ENCODE measurements around the gene PKP3. TPM values are rescaled to one million over a fixed set of nuclear protein-coding genes. Genes with fewer than 3 reads are reported as not detected.

The PKP3 gene
- total and polyA plus RNA-seq, 3 experiments from 2014 or later = 1.1 TPM; not detected in 2

DNA sequence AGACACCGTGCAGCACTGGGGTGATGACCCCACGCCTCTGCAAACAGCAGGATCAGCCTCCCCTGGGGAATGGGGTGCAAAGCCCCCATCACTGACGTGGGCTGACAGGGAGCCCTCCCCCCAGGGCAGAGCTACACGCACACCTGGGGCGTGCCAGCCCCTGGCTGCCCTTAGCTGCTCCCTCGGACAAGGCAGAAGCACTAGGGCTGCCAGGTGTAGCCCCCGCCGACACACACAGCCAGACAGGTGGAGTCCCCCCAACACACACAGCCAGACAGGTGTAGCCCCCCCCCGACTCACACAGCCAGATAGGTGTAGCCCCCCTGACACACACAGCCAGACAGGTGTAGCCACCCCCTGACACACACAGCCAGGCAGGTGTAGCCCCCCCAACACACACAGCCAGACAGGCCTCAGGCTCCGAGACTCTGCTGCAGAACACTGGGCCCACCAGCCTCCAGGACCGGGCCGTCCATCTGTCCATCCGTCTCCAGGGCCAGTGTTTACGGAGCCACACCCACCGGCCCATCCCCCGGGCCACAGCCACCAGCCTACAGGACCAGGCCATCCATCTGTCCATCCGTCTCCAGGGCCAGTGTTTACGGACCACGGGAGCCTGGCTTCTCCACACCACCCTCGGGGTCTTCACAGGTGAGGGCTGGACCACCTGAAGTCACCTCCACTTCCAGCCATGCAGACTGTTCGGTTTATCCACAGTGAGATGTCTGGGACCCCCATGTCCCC is 44.3 kb downstream of the PKP3 start:
- peaks cover 32% of the 10 kb centered on the region for H3K4me1 ChIP-seq (ENCODE audit: insufficient read depth, low read length)
- no peaks in the 10 kb centered on the region for H3K27me3 Mint-ChIP-seq

GRCh38 chr11:439315-440064 is 45.5 kb downstream of the PKP3 start:
- Histone ChIP-seq H3K27ac (ENCODE audit: low read depth, low read length) (no peak overlapping the region), H3K27me3 (ENCODE audit: insufficient read depth, low read length, poor library complexity, severe bottlenecking) (no peaks in the 10 kb centered on the region), H3K4me1 (ENCODE audit: insufficient read depth, low read length) (peaks cover 32% of the 10 kb centered on the region), H3K9me3 (ENCODE audit: low read length) (no peaks in the 10 kb centered on the region), H3K4me3 (ENCODE audit: low read length) (no peak overlapping the region), H3K36me3 (ENCODE audit: insufficient read depth, low read length) (no peaks in the 10 kb centered on the region)
- Mint-ChIP-seq H3K9me3 (no peaks in the 10 kb centered on the region), H3K27me3 (peaks cover 0 to 2% of the 10 kb centered on the region in 2 donors), H3K36me3 (peaks cover 0 to 2% (median 1%) of the 10 kb centered on the region in 3 donors), H3K4me1 (peaks cover 15 to 46% (median 26%) of the 10 kb centered on the region in 3 donors), H3K27ac (peak overlapping the region in 2 of 8 donors; percentile 63 to 68), H3K4me3 (peak overlapping the region in 6 of 7 donors; percentile 6 to 64 (median 32))
- CTCF ChIA-PET = interaction anchor here (0.9 to 3.4 kb wide), 7 partner anchors 10 to 189 kb away, joined by 3 to 21 read pairs (median 3); partner anchors contain the start of gene PTDSS2
- POLR2A ChIA-PET = interaction anchor here (0.6 kb wide), 1 partner anchor 8 kb away, joined by 3 read pairs; no protein-coding TSS in a partner anchor
- DNase-seq = no peak

More for the DNA sequence above, 44.3 kb downstream of the PKP3 start:
- H3K36me3 Mint-ChIP-seq = peaks cover 0 to 2% (median 1%) of the 10 kb centered on the region in 3 donors
- peak overlapping the region in 1 of 7 donors; percentile 11 for H3K4me3 Mint-ChIP-seq
- H3K9me3 Mint-ChIP-seq = no peaks in the 10 kb centered on the region
- no peaks in the 10 kb centered on the region for H3K36me3 ChIP-seq (ENCODE audit: insufficient read depth, low read length)
- H3K27ac ChIP-seq (ENCODE audit: low read depth, low read length) = no peak overlapping the region
- no peak overlapping the region for H3K27ac Mint-ChIP-seq
- CTCF ChIA-PET = interaction anchor here (0.9 to 3.4 kb wide), 2 partner anchors 11 to 31 kb away, joined by 3 to 21 read pairs; partner anchors contain the start of gene PTDSS2
- peaks cover 15 to 46% (median 26%) of the 10 kb centered on the region in 3 donors for H3K4me1 Mint-ChIP-seq
- no peaks in the 10 kb centered on the region for H3K27me3 ChIP-seq (ENCODE audit: insufficient read depth, low read length, poor library complexity, severe bottlenecking)
- no peaks in the 10 kb centered on the region for H3K9me3 ChIP-seq (ENCODE audit: low read length)
- no peak for DNase-seq
- H3K4me3 ChIP-seq (ENCODE audit: low read length) = no peak overlapping the region
- POLR2A ChIA-PET = no interaction called here

- Histone ChIP-seq H3K4me3 (ENCODE audit: low read length) (peak overlapping the region; percentile 50), H3K9me3 (ENCODE audit: low read length) (no peaks in the 10 kb centered on the region), H3K27ac (ENCODE audit: low read depth, low read length) (no peak overlapping the region), H3K27me3 (ENCODE audit: insufficient read depth, low read length, poor library complexity, severe bottlenecking) (no peaks in the 10 kb centered on the region), H3K4me1 (ENCODE audit: insufficient read depth, low read length) (peaks cover 32% of the 10 kb centered on the region), H3K36me3 (ENCODE audit: insufficient read depth, low read length) (no peaks in the 10 kb centered on the region)
- Mint-ChIP-seq H3K4me1 (peaks cover 15 to 46% (median 26%) of the 10 kb centered on the region in 3 donors), H3K27me3 (peaks cover 0 to 2% of the 10 kb centered on the region in 2 donors), H3K36me3 (peaks cover 0 to 1% (median 0%) of the 10 kb centered on the region in 3 donors), H3K4me3 (peak overlapping the region; percentile 20 to 85 (median 73)), H3K27ac (peak overlapping the region in 2 of 8 donors; percentile 63 to 68), H3K9me3 (no peaks in the 10 kb centered on the region)
- ChIA-PET CTCF (interaction anchor here (1.3 to 3.4 kb wide), 5 partner anchors 9 to 33 kb away, joined by 3 to 21 read pairs (median 4); partner anchors contain the start of gene PTDSS2), POLR2A (interaction anchor here (0.6 to 1.6 kb wide), 3 partner anchors 8 to 25 kb away, joined by 3 to 7 read pairs (median 4); partner anchors contain the start of gene SIGIRR)
- no peak for DNase-seq
These were observed 46.3 kb downstream of the PKP3 start for GRCh38 chr11:440065-441042.

- Mint-ChIP-seq H3K36me3 (peaks cover 0 to 1% (median 0%) of the 10 kb centered on the region in 3 donors), H3K27me3 (peaks cover 0 to 2% of the 10 kb centered on the region in 2 donors), H3K4me1 (peaks cover 15 to 46% (median 26%) of the 10 kb centered on the region in 3 donors), H3K4me3 (peak overlapping the region; percentile 68 to 85 (median 73)), H3K9me3 (no peaks in the 10 kb centered on the region), H3K27ac (peak overlapping the region in 2 of 8 donors; percentile 17 to 29)
- no peak for DNase-seq
- no peaks in the 10 kb centered on the region for H3K27me3 ChIP-seq (ENCODE audit: insufficient read depth, low read length, poor library complexity, severe bottlenecking)
- H3K9me3 ChIP-seq (ENCODE audit: low read length) = no peaks in the 10 kb centered on the region
- H3K27ac ChIP-seq (ENCODE audit: low read depth, low read length) = peak overlapping the region; percentile 51
- no peaks in the 10 kb centered on the region for H3K36me3 ChIP-seq (ENCODE audit: insufficient read depth, low read length)
- peak overlapping the region; percentile 50 for H3K4me3 ChIP-seq (ENCODE audit: low read length)
- ChIA-PET CTCF (interaction anchor here (0.9 to 3.4 kb wide), 5 partner anchors 8 to 34 kb away, joined by 3 to 21 read pairs (median 5); partner anchors contain the start of genes PTDSS2 and SIGIRR), POLR2A (interaction anchor here (1.3 to 2.4 kb wide), 4 partner anchors 25 to 233 kb away, joined by 4 to 7 read pairs (median 5); partner anchors contain the start of genes BET1L, RIC8A and SIGIRR)
- peaks cover 32% of the 10 kb centered on the region for H3K4me1 ChIP-seq (ENCODE audit: insufficient read depth, low read length)
These were observed 47.0 kb downstream of the PKP3 start for GRCh38 chr11:441043-441417.

- Histone ChIP-seq H3K36me3 (ENCODE audit: insufficient read depth, low read length) (no peaks in the 10 kb centered on the region), H3K27me3 (ENCODE audit: insufficient read depth, low read length, poor library complexity, severe bottlenecking) (no peaks in the 10 kb centered on the region), H3K4me3 (ENCODE audit: low read length) (peak within 1 kb of the TSS; percentile 50), H3K4me1 (ENCODE audit: insufficient read depth, low read length) (peaks cover 32% of the 10 kb centered on the region), H3K27ac (ENCODE audit: low read depth, low read length) (peak within 1 kb of the TSS; percentile 51), H3K9me3 (ENCODE audit: low read length) (no peaks in the 10 kb centered on the region)
- DNase-seq = peak; percentile 46 to 76 (median 48)
- Mint-ChIP-seq H3K9me3 (no peaks in the 10 kb centered on the region), H3K27me3 (peaks cover 0 to 2% of the 10 kb centered on the region in 2 donors), H3K4me3 (peak within 1 kb of the TSS; percentile 68 to 86 (median 73)), H3K27ac (peak within 1 kb of the TSS in 5 of 8 donors; percentile 12 to 72 (median 36)), H3K4me1 (peaks cover 15 to 46% (median 24%) of the 10 kb centered on the region in 3 donors), H3K36me3 (peaks cover 0 to 1% (median 0%) of the 10 kb centered on the region in 3 donors)
- ChIA-PET CTCF (interaction anchor here (0.9 to 10.4 kb wide), 4 partner anchors 8 to 33 kb away, joined by 3 to 158 read pairs (median 13); partner anchors contain the start of genes PTDSS2 and SIGIRR), POLR2A (interaction anchor here (1.3 to 2.4 kb wide), 4 partner anchors 25 to 234 kb away, joined by 4 to 7 read pairs (median 5); partner anchors contain the start of genes BET1L, RIC8A and SIGIRR)
These were observed 47.6 kb downstream of the PKP3 start, which contains the start of gene ANO9 for GRCh38 chr11:441418-442274. TSS of gene ANO9 (minus strand) at chr11:442011. CDS start at chr11:441926, 85 bp downstream.

- H3K27me3 Mint-ChIP-seq = peaks cover 0 to 2% of the 10 kb centered on the region in 2 donors
- no peaks in the 10 kb centered on the region for H3K36me3 ChIP-seq (ENCODE audit: insufficient read depth, low read length)
- H3K4me1 ChIP-seq (ENCODE audit: insufficient read depth, low read length) = peaks cover 27% of the 10 kb centered on the region
- H3K9me3 ChIP-seq (ENCODE audit: low read length) = no peaks in the 10 kb centered on the region
- H3K4me3 ChIP-seq (ENCODE audit: low read length) = no peak overlapping the region
- H3K36me3 Mint-ChIP-seq = no peaks in the 10 kb centered on the region
- H3K4me3 Mint-ChIP-seq = peak overlapping the region in 4 of 7 donors; percentile 25 to 54 (median 35)
- H3K27ac ChIP-seq (ENCODE audit: low read depth, low read length) = no peak overlapping the region
- no peaks in the 10 kb centered on the region for H3K27me3 ChIP-seq (ENCODE audit: insufficient read depth, low read length, poor library complexity, severe bottlenecking)
- no peak overlapping the region for H3K27ac Mint-ChIP-seq
- no peak for DNase-seq
- peaks cover 15 to 40% (median 19%) of the 10 kb centered on the region in 3 donors for H3K4me1 Mint-ChIP-seq
- ChIA-PET CTCF (interaction anchor here (1.4 to 10.4 kb wide), 2 partner anchors 34 to 192 kb away, joined by 3 to 158 read pairs; no protein-coding TSS in a partner anchor), POLR2A (interaction anchor here (1.3 to 2.4 kb wide), 2 partner anchors 15 to 36 kb away, joined by 3 to 6 read pairs; no protein-coding TSS in a partner anchor)
- no peaks in the 10 kb centered on the region for H3K9me3 Mint-ChIP-seq
These were observed 48.6 kb downstream of the PKP3 start for GRCh38 chr11:442611-443081.
